ENCODE results near the gene PALLD.

GRCh38 chr4:168679819-168680218 is 183.0 kb downstream of the PALLD start:
- no peak for TF ChIP-seq GATA2 (IDR thresholded peaks at IDR 0.05; ENCODE audit: low read depth, low read length)
- no peak for TF ChIP-seq GATA3 (IDR thresholded peaks at IDR 0.05; ENCODE audit: low read depth, low read length)
